Measurements from ENCODE around the gene APLP2.

GRCh38 chr11:130061017-130061416, 8.7 kb upstream of the APLP2 start:
- TF ChIP-seq POLR2AphosphoS5 (IDR thresholded peaks at IDR 0.05; ENCODE audit: borderline replicate concordance, low read depth, low read length) = no peak
- TF ChIP-seq EZH2 (IDR thresholded peaks at IDR 0.05) = no peak
- TF ChIP-seq FOXP2 (optimal IDR thresholded peaks at IDR 0.05; ENCODE audit: control extremely low read depth, extremely low read length, insufficient read depth) = no peak

Measured in SK-N-MC (cell line).